Parathyroid adenoma (tissue), 2 donors: ENCODE results near the gene SLC39A3.

Source experiments
- H2AFZ ChIP-seq: fragments of 300-600 bp; sonication (generic); one replicate; pipeline ENCODE4 v1.7.0; 2017; ENCODE audit warnings: antibody characterized with exemption, mild to moderate bottlenecking
- H3K27ac ChIP-seq: fragments of 300-600 bp; sonication (generic); one replicate; pipeline ENCODE4 v1.7.0; 2017
- H3K27me3 ChIP-seq: fragments of 300-600 bp; sonication (generic); one replicate; pipeline ENCODE4 v1.7.0; 2017; ENCODE audit warnings: low read length; ENCODE audit not compliant: control insufficient read depth, insufficient read depth
- H3K36me3 ChIP-seq: fragments of 300-600 bp; sonication (generic); one replicate; pipeline ENCODE4 v1.7.0; 2017; ENCODE audit warnings: low read length; ENCODE audit not compliant: control insufficient read depth, insufficient read depth
- H3K4me1 ChIP-seq: fragments of 300-600 bp; sonication (generic); one replicate; pipeline ENCODE4 v1.7.0; 2017; ENCODE audit warnings: control low read depth
- H3K4me2 ChIP-seq: fragments of 300-600 bp; sonication (generic); one replicate; pipeline ENCODE4 v1.7.0; 2017; ENCODE audit warnings: low read length
- H3K4me3 ChIP-seq: fragments of 300-600 bp; sonication (generic); one replicate; pipeline ENCODE4 v1.7.0; 2017; ENCODE audit warnings: low read depth, low read length
- H3K79me2 ChIP-seq: fragments of 300-600 bp; sonication (generic); one replicate; pipeline ENCODE4 v1.7.0; 2017; ENCODE audit warnings: control low read depth
- H3K9ac ChIP-seq: fragments of 300-600 bp; sonication (generic); one replicate; pipeline ENCODE4 v1.7.0; 2017; ENCODE audit warnings: mild to moderate bottlenecking
- H3K9me3 ChIP-seq: fragments of 300-600 bp; sonication (generic); one replicate; pipeline ENCODE4 v1.7.0; 2017; ENCODE audit warnings: low read length; ENCODE audit not compliant: control insufficient read depth
- TF ChIP-seq, protein P1 (sequence below): fragments of 300-600 bp; sonication (generic); IDR thresholded peaks from one replicate; pipeline ENCODE4 v1.7.0; 2017; ENCODE audit warnings: antibody characterized with exemption, mild to moderate bottlenecking
- donor health status: primary hyperparathyroidism.

The SLC39A3 gene

DNA sequence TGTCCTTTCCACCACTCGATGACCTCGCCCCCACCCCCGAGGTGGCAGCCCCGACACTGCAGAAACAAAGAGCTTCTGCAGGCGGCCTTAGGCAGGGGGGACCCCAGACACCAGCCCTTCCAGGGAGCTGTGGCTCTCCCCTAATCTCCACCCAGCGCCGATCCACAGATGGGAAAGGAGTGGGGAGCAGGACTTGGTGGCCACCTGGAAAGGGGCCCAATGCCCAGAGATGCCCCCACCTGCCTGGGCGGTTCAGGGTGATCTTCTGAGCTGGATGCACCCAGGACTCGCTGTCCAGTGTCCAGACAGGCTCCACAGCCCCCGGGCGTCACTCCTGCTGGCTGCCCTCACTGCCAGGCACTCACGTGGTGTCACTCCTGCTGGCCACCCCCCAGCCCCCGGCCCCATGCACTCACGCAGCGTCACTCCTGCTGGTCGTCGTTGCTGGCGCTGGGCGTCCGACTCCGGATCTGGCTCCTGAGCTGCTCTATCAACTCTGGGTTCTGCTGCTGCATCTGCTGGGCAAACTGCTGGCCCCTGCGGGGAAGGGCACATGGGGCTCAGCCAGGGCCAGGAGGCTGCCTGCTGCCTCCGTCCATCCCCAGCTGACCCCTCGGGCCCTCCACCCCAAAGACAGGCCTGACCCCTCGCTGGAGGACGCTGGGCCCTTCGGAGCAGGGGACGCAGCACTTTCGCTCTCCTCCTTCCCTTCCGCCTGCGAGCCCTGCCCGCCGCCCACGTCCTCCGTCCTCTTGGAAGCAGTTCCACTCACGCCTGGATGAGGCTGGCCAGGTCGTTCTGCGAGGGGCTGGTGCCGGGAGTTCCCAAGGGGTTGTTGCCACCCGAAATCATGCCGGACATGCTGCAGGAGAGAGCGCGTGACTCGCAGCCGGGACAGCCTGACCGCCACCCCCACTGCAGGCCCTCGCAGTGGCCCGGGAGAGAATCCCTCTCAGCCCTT, 17.4 kb upstream of the SLC39A3 start:
- Histone ChIP-seq H3K27ac (no peak overlapping the region), H3K4me3 (no peak overlapping the region), H3K9me3 (no peaks in the 10 kb centered on the region), H3K79me2 (no peaks in the 10 kb centered on the region), H3K9ac (no peak overlapping the region), H3K27me3 (no peaks in the 10 kb centered on the region), H2AFZ (no peak overlapping the region), H3K4me2 (no peak overlapping the region), H3K4me1 (no peaks in the 10 kb centered on the region), H3K36me3 (no peaks in the 10 kb centered on the region)
- TF ChIP-seq, protein P1, sequence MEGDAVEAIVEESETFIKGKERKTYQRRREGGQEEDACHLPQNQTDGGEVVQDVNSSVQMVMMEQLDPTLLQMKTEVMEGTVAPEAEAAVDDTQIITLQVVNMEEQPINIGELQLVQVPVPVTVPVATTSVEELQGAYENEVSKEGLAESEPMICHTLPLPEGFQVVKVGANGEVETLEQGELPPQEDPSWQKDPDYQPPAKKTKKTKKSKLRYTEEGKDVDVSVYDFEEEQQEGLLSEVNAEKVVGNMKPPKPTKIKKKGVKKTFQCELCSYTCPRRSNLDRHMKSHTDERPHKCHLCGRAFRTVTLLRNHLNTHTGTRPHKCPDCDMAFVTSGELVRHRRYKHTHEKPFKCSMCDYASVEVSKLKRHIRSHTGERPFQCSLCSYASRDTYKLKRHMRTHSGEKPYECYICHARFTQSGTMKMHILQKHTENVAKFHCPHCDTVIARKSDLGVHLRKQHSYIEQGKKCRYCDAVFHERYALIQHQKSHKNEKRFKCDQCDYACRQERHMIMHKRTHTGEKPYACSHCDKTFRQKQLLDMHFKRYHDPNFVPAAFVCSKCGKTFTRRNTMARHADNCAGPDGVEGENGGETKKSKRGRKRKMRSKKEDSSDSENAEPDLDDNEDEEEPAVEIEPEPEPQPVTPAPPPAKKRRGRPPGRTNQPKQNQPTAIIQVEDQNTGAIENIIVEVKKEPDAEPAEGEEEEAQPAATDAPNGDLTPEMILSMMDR: no peak

GRCh38 chr19:2756477-2756876, 16.7 kb upstream of the SLC39A3 start:
- H3K9ac ChIP-seq: no peak overlapping the region
- H3K27me3 ChIP-seq: no peaks in the 10 kb centered on the region
- no peaks in the 10 kb centered on the region for H3K36me3 ChIP-seq
- TF ChIP-seq, protein P1: no peak
- H3K4me1 ChIP-seq: no peaks in the 10 kb centered on the region
- no peak overlapping the region for H3K4me2 ChIP-seq
- H3K9me3 ChIP-seq: no peaks in the 10 kb centered on the region
- no peak overlapping the region for H3K27ac ChIP-seq
- no peak overlapping the region for H2AFZ ChIP-seq
- H3K79me2 ChIP-seq: no peaks in the 10 kb centered on the region
- no peak overlapping the region for H3K4me3 ChIP-seq

DNA sequence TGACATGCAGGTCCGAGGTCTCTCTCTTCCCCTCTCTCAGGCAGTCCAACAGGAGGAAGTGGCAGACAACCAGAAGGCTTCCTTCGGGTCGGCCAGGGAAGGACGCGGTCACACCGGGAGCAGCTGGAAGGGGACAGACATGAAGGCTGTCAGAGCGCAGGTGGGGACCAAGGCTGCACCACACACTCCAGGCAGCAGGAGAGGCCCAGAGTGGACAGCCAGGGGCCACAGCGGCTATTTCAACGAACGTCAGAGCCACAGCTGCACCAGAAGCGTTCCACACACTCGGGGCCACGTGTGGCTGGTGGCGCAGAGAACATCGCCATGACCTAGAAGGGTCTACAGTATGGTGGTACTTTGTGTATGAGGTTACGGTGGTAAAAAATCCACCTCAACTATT, 16.0 kb upstream of the SLC39A3 start:
- Histone ChIP-seq H3K27me3 (no peaks in the 10 kb centered on the region), H3K9ac (no peak overlapping the region), H3K36me3 (no peaks in the 10 kb centered on the region), H3K4me2 (no peak overlapping the region), H3K27ac (no peak overlapping the region), H3K4me3 (no peak overlapping the region), H3K4me1 (no peaks in the 10 kb centered on the region), H3K9me3 (no peaks in the 10 kb centered on the region), H3K79me2 (no peaks in the 10 kb centered on the region), H2AFZ (no peak overlapping the region)
- TF ChIP-seq, protein P1: no peak

DNA sequence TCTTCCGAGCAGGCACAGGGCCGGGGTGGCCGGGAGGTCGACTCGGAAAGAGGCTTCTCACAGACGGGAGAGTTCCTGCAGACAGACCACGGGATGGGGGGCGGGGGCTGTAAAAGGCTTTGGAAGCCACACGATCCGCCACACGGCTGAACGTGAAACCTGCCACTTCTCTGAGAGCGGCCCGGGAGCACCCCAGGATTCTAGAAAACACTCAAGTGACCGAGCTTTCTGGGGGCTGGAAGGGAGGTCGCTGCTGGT, 15.6 kb upstream of the SLC39A3 start:
- Histone ChIP-seq H3K4me2 (no peak overlapping the region), H3K9me3 (no peaks in the 10 kb centered on the region), H3K4me1 (no peaks in the 10 kb centered on the region), H3K79me2 (no peaks in the 10 kb centered on the region), H3K36me3 (no peaks in the 10 kb centered on the region), H3K27me3 (no peaks in the 10 kb centered on the region), H2AFZ (no peak overlapping the region), H3K27ac (no peak overlapping the region), H3K9ac (no peak overlapping the region), H3K4me3 (no peak overlapping the region)
- TF ChIP-seq, protein P1: no peak
